HG02938 (cell line): ENCODE data around the gene UBAP1.
"Not testable (repeated sequence)": the region's sequence is repeated elsewhere in the genome, so short reads cannot be mapped to it uniquely, and the experiment has no call there.

Source experiments
- ATAC-seq: cut with Tn5 transposase; IDR thresholded peaks from one replicate; pipeline ENCODE4 v1.9.1; 2021; ENCODE audit warnings: mild to moderate bottlenecking, moderate library complexity; ENCODE audit not compliant: unreplicated experiment

UBAP1 gene

DNA sequence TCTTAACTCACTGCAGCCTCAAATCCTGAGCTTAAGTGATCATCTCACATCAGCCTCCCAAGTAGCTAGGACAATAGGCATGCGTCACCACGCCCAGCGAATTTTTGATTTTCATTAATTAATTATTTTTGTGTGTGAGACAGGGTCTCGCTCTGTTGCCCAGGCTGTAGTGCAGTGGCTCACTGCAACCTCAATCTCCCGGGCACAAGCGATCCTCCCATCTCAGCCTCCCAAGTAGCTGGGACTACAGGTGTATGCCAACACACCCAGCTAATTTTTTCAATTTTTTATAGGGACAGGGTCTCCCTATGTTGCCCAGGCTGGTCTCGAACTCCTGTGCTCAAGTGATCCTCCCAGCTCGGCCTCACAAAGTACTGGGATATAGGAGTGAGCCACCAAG lies 41.4 kb downstream of the UBAP1 start:
- no peak for ATAC-seq

DNA sequence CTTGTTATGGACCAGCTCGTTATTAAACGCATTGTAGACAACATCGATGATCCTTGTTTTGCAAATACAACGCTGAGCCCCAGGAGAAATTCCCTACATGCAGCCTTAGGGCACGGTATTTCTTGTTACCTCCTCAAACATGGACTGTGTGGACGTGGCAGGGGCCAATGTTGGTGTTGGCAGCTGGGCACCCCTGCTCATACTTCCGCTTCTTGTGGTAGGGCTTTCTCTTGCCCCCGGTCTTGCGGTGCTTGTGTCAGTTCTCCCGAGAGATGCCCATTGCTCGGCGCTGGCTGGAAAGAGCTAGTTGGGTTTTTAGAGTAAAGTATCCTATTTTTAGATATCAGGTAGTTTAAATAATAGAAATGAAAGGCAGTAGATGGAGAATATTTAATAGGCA lies 45.5 kb downstream of the UBAP1 start:
- ATAC-seq: no peak

DNA sequence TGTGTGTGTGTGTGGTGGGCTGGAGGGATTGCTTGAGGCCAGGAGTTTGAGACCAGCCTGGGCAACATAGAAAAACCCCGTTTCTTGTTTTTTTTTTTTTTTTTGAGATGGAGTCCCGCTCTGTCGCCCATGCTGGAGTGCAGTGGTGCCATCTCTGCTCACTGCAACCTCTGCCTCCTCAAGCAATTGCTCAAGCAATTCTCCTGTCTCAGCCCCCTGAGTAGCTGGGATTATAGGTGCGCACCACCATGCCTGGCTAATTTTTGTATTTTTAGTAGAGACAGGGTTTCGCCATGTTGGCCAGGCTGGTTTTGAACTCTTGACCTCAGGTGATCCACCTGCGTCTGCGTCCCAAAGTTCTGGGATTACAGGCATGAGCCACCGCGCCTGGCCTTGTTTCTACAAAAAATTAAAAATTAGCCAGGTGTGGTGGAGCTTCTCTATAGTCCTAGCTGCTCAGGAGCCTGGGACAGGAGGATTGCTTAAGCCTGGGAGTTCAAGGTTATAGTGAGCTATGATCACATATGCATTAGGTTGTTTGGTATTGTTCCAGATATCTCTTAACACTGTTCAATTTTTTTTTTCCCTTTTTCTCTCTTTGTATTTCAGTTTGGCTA lies 47.4 kb downstream of the UBAP1 start:
- ATAC-seq: not testable (repeated sequence)

DNA sequence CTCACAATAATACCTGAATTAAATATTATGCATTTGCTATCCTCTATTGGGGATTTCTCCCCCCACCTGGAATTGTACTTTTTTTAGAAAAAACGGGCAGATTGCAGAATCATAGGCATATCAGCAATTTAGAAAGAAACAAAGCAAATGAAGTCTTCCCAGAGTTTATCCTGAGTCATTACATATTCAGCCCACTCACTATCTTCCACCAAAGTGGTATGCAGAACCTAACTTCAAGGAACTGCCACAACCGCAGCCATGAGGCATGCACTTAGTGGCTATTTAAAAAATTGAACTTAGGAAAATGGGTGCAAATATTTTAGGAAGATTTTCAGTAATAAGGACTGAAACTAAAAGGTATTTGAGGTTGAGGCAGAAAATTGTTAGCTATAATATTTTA lies 48.6 kb downstream of the UBAP1 start:
- ATAC-seq: no peak

DNA sequence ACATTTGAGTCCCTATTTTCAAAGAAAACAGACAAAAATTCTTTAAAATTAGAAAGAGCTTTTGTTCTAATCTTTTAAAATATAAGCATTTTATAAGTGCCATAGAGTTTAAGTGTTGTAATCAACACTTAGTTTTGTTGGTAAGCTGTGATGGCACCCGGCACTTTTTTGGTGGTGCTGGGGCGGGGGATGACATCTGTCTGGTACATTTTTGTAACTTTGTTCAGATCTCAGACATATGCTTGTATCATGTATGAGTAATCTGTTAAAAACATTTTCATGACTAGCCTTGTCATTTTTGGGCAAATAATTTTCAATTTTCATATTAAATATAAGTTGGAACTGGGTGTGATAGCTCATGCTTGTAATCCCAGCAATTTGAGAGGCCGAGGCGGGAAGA lies 51.7 kb downstream of the UBAP1 start:
- no peak for ATAC-seq

DNA sequence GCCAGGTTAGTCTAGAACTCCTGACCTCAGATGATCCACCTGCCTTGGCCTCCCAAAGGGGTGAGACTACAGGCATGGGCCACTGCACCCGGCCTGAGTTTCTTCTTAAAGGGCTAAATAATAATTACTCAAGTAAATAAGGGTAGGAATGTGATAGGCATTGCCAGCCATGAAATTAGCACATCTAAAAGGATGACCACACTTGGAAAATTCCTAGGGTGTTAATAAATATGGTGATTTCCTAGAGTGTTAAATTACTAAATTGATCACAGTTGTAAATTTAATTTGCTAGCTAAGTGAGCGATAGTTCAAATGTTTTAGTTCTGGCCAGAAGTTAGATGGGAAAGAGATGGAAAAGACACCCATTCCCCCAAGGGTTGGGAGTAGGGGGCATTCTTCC lies 53.4 kb downstream of the UBAP1 start:
- ATAC-seq: no peak

DNA sequence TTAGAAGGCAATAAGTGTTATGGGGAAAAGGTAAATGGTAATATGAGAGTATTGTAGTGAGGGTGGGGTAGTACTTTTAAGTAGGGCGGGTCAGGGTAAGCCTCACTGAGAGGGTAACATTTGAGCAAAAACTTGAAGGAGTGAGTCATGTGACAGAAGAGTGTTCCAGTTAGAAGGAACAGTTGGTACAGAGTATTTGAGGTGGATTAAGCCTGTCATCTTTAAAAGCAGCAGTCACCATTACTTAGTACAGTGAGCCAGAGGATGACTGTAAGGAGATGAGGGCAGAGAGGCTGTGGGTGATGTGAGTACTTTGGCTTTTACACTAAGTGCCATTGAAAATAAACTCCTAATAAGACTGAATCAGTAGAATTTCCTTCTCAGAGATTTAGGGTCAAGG lies 54.8 kb downstream of the UBAP1 start:
- ATAC-seq: no peak

DNA sequence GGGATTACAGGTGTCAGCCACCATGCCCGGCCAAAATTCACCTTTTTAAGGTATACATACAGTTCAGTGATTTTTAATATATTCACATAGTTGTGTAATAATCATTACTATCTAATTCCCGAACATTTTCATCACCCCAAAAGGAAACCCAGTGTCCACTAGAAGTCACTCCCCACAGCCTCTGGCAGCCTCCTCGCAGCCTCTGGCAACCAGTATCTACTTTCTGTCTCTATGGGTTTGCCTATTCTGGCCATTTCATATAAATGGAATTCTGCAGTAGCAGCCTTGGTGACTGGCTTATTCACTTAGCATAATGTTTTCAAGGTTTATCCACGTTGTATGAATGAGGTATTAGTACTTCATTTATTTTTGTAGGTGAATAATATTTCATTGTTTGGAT lies 59.0 kb downstream of the UBAP1 start:
- no peak for ATAC-seq

DNA sequence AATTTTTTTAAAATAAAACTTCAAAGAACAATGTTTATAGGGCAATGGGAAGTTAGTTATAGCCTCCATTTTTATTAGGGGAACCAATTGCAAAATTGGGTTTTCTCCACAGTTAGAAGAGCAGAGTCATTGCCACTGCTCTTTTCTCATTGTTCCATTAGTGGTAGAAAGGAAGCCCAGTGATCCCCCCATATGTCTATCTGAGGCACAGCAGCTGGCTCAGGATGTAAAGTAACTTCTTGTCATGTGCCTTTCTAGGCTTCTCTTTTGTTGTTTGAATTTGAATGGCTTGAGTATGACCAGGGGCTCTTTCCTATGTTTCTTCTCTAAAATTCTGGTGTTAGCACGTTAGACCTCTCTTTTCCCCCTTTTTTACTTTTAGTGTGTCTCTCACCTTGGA lies 61.2 kb downstream of the UBAP1 start:
- no peak for ATAC-seq

DNA sequence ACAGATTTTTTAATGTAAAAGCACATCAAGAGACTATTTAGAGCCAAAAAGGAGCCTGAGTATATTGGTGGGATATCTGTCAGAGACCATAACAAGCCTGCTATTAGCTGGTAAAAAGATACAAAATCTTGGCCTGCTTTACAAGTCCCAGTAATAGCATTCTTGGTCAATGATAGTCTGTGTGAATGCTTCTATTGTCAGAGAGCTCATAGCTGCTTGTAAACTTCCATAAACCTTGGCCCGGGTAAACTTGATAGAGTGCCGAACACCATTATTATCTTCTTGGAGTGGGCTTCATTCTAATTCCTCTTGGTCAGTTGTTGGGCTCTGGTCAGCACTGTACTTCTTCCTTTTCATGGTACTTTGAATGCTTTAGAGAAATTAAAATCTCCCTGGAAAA lies 64.0 kb downstream of the UBAP1 start:
- ATAC-seq: no peak

DNA sequence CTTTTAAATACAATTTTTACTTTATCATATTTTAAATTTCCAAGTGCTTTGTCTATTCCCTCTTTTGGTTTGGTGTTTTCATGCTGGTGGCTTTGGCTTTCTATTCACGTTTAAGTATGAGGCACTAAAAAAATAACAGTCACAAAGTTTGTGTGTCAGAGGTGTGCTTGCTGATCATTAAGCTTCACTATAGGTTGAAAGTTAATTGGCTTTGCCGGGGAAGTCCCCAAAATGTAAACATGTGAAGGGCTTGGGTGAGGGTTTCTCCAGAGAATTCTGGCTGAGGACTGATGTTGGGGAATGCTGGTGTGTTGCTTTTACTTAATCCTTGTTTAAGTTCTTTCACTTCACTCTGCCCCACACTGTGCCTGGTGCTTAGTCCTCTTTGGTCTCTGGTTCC lies 66.4 kb downstream of the UBAP1 start:
- ATAC-seq: not testable (repeated sequence)

DNA sequence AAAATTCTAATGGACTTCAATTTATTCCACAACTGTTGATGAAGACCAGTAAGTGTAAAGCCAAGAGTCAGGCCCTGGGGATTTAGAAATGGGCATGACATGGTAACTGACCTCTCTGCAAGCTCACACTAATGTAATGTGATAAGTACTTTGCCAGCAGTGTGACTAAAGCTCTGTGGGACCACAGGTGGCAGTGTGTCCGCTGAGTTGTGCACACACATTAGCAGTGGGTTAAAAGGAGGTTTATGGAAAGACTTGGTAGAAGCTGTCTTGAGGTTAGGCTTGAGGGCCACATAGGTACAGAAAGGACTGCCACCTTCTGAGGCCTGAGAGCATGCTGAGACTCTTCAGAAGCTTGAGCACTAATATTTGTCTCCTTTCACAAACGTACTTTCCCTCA lies 67.6 kb downstream of the UBAP1 start:
- no peak for ATAC-seq

DNA sequence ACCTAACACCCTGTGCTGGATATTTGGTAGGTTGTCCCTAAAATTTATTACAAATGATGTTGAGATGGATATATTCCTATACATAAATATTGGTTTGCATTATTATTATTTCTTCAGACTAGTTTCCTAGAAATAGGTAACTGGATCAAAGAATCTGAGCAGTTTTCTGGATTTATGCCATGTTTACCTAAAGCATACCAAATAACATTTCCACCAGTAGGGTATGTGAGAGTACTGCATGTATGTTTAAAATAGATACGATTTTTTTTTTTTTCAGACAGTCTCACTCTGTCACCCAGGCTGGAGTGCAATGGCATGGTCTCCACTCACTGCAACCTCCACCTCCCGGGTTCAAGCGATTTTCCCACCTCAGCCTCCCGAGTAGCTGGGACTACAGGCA lies 68.9 kb downstream of the UBAP1 start:
- ATAC-seq: not testable (repeated sequence)

DNA sequence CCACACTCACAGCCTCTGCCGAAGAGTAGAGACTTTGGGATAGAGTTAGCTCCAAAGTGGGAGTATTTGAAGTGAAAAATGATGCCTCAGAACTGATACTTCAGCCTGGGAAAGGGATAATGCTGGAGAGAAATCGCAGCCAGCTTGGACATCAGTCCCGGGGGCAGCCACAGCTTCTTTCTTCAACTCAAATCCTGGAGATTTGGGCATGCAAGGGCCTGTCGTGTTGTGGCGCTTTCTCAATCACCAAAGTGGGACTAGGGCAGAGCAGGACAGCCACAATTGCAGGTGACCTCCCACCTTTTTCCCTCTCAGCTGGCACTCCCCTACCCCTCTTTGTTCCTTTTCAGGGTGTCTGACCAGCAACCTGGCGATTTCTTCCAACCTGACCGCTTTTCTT lies 70.4 kb downstream of the UBAP1 start:
- ATAC-seq: no peak

DNA sequence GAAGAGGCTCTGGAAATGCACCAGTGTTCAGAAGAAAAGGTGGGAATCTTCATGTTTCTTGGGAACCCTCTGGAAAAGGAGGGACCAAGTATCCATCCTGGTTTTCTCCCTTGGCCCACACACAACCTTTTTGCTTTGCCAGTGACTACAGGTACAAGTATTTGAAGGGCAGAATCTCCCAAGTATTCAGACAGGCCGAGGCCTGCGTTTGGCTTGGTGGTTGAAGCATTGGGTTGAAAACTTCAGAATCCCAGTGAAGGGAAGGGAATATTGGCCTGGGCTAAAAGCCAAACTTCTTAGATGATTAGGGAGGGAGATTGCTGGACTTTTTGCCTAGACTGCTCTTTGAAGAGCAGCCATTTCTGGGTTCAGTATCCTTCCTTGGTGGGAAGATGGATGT lies 71.9 kb downstream of the UBAP1 start:
- no peak for ATAC-seq

DNA sequence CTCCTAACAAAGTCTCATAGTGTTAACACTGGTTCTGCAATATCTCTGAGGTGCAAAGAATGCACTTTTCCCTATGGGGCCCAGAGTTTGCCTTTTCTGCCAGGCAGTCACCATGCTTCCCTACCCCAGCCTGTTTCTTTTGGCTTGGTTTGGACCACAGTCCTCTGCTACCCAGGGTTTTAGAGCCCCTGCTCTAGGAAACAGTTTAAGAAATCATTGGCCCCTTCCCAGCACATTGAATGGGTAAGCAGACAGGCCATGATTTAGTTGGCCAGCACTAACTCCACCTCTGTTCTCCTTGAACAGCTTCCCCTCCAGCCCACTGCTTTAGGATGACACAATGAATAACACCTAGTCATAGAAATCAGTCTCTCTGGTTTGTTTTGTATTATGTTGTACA lies 73.2 kb downstream of the UBAP1 start:
- no peak for ATAC-seq

DNA sequence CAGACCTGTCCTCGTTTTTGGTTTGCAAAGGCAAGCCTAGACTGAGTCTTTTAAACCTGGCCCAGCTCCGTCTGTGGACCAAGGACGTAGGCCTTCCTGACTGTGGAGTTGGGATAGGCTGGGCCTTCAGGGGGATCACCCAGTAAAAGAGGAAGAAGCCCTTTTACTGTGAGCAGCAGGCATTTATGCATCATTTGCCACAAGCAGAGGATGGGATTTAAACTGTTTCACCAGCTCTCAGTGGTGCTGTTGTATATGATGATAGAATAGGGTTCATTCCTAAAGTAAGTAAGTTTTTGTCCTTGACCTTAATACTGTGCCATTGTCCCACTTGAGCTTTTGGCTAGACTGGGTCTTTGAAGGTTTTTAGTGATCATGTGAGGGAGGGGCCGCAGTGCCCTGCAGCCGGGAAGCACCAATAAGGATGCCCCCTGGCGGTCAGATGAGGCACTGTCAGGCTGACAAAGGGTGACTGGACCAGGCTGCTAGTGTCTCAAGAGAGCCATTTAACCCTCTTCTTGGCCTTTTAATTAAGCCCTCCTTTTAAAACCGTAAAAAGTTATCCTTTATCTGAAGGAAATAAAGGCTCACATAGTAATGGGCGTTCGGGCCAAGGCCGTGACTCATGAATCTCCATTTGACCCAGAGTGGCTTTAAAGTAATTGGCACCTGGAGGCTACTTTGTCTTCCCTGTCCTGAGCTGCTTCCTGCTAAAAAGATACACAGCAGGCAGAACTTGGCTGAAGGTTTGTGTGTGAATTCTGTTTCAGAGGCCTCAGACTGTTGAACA lies 74.0 kb downstream of the UBAP1 start:
- ATAC-seq: no peak

DNA sequence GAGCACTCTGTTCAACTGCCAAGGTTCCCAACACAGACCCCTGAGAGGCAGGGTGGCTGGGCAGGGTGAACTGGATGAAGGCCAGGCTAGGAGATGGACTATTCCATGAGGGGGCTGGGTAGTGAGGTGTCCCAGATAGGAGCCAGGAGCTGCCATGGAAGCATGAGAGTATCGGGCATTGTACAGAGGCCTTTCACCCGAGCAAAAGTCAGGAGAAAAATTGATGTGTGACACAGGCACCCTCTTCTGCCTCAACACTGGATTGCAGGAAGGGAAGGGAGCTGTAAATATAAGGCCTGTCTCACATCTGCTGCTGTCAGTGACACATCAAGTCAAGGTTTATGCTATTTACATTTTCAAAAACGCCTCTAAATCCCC lies 74.6 kb downstream of the UBAP1 start:
- no peak for ATAC-seq

DNA sequence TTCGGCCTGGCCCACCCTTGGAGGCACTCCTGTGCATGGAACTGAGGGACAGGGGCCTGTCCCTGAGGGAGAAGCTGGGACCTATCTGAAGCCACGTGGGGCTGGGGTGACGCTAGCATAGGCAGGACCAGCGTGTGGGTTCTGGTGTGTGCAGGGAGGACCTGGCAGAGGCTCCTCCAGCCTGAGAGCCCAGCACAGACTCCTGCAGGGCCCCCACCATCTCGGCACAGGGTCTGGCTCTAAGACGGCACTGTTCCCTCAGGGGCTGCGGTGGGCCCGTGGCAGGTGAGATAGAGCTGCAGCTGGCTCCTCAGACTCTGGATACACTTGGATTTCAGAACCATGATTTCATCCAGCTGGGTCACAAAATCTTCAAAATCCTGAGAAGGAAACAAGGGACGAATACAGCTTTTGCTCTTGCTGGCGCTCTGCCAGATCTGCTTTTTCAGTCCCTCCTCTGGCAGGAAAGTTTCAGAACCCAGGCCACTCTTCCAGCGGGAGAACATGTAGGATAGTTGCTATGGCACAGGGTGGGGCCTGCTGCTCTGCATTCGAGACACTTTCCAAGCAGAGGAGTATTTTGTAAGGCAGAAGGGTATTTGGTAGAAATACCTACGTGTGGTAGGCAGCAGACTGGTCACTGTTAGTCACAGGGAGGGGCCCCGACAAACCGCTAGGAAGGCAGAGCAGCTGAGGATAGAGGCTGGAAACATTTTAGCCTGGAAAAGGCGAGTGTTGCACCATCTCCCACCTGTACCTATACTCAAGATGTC lies 75.5 kb downstream of the UBAP1 start:
- no peak for ATAC-seq

DNA sequence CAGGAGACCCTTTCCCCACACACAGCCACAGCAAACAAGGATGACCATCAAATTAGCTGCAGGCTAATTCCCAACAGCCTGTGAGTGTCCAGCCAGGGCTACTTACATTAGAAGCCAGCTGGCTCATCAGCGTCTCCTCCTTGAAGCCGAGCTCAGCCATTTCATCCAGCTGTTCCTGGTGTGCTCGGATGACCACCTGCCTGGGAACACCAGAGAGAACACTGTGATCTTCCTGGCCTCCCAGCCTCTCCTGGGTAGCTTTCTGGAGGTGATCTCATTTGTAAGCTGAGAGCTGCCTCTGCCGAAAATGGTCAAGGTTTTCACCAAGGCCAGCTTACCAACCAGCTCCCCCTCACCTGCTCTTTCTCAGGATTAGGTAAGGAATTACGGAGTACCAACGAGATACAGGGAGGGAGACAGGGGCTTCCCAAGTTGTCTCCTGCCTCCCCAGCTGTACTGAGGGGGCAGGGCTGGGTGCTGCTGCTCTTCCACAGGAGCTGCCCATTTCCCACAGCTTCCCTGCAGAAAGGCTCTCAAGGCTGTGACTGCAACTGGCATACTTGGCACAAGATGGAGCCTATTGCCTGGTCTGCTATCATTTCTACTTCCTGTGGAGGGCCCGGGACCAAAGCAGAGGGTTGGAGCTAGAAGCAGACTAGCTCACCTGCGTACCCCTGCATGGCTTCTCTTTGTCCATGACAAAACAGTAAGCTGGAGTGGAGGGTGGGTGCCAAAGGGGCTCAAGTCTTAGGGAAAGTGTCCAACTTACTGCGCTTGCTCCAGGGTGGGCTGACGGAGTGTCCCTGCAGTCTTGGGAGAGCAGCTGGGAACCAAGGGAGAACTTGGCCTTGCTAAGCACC lies 76.4 kb downstream of the UBAP1 start:
- no peak for ATAC-seq

DNA sequence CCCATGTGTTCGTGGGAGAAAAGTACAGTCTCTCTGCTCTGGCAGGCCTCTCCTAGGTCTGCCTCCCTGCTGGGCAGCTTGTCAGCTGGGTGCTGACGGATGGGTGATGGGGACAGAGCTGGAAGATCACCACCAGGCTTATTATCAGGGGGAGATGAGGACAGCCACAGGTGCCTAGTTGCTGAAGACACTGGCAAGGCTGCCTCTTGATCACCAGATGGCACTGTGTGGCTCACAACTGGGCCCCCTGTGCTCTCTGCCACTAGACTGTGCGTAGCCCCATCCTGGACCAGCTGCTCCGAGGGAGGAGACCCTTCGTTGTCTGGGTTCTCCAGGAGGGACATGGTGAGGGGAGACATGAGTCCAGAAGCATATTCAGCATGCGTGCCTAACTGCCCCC lies 77.3 kb downstream of the UBAP1 start:
- ATAC-seq: no peak
